ENCODE results near the gene IL18. TPM values are rescaled to one million over a fixed set of nuclear protein-coding genes. Genes with fewer than 3 reads are reported as not detected.

IL18 gene
- total and polyA plus RNA-seq, 2 experiments from 2014 or later = 0.28 to 1.7 TPM

GRCh38 chr11:112103446-112103845 lies 60.4 kb downstream of the IL18 start (continued):
- TF ChIP-seq, protein P1, sequence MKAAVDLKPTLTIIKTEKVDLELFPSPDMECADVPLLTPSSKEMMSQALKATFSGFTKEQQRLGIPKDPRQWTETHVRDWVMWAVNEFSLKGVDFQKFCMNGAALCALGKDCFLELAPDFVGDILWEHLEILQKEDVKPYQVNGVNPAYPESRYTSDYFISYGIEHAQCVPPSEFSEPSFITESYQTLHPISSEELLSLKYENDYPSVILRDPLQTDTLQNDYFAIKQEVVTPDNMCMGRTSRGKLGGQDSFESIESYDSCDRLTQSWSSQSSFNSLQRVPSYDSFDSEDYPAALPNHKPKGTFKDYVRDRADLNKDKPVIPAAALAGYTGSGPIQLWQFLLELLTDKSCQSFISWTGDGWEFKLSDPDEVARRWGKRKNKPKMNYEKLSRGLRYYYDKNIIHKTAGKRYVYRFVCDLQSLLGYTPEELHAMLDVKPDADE (IDR thresholded peaks at IDR 0.05) = no peak
- no peak for TF ChIP-seq CREB1 (CRISPR knock-in tag; IDR thresholded peaks at IDR 0.05; ENCODE audit: low read depth)
- TF ChIP-seq JUNB (IDR thresholded peaks at IDR 0.05; ENCODE audit: unreplicated experiment) = no peak
- no peak for TF ChIP-seq STAT1 (IDR thresholded peaks at IDR 0.05; ENCODE audit: unreplicated experiment)
- TF ChIP-seq EZH2phosphoT487 (IDR thresholded peaks at IDR 0.05; ENCODE audit: unreplicated experiment) = no peak
- no peak for TF ChIP-seq CTCF (conservative IDR thresholded peaks at IDR 0.05; ENCODE audit: low read depth in 2 of 2)
- TF ChIP-seq POLR2AphosphoS5 (IDR thresholded peaks at IDR 0.05; ENCODE audit: low read depth) = no peak
- TF ChIP-seq NANOG (IDR thresholded peaks at IDR 0.05; ENCODE audit: borderline replicate concordance) = no peak

GRCh38 chr11:112100462-112100861 lies 63.4 kb downstream of the IL18 start:
- no peak overlapping the region for H2AFZ ChIP-seq
- ATAC-seq = no peak

DNA sequence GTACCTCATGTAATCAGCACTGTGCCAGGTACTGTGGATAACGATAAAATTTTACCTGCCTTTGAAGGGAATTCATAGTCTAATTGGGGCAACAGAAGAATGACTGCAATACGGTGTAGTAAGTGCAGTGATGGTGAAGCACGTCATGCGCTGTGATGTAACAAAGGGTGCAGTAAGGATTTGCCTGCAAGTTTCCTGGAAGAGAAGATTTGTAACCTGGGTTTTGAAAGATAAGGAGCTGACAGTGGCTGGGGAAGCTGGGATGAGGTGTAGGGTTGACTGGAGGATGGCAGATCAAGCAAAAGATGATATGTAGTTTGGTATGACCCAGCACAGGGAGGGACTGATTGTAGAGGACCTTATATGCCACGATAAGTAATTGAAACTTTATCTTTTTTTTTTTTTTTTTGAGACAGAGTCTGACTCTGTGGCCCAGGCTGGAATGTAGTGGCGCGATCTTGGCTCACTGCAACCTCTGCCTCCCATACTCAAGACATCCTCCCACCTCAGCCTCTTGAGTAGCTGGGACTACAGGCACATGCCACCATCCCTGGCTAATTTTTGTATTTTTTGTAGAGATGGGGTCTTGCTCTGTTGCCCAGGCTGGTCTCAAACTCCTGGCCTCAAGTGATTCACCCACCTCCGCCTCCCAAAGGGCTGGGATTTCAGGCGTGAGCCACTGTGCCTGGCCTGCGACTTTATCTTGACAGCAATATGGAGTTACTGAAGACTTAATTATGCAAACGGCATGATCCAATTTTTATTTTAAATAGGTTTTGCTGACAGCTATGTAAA lies 66.0 kb downstream of the IL18 start:
- Histone ChIP-seq H3K79me2 (replicated peaks; ENCODE audit: insufficient read depth) (no peaks in the 10 kb centered on the region), H3F3A (replicated peaks; ENCODE audit: low read depth) (no peaks in the 10 kb centered on the region), H3K4me1 (ENCODE audit: insufficient read depth) (no peaks in the 10 kb centered on the region), H3K36me3 (ENCODE audit: insufficient read depth) (peaks cover 13% of the 10 kb centered on the region; the same call in 1 of the 2 replicates), H3K27me3 (ENCODE audit: insufficient read depth) (no peaks in the 10 kb centered on the region), H4K20me1 (replicated peaks; ENCODE audit: insufficient read depth) (no peaks in the 10 kb centered on the region; the same call in 1 of the 2 replicates), H3K4me2 (no peak overlapping the region), H3K27ac (ENCODE audit: low read depth) (no peak overlapping the region), H3K4me3 (no peak overlapping the region), H3K9me2 (ENCODE audit: insufficient read depth) (no peaks in the 10 kb centered on the region), H2AFZ (no peak overlapping the region)
- no peak overlapping the region for H3K27ac Mint-ChIP-seq
- H3K4me3 Mint-ChIP-seq = no peak overlapping the region
- H3K36me3 Mint-ChIP-seq (ENCODE audit: low read depth) = peaks cover 13% of the 10 kb centered on the region
- no peaks in the 10 kb centered on the region for H3K4me1 Mint-ChIP-seq
- peaks cover 2% of the 10 kb centered on the region for H3K27me3 Mint-ChIP-seq (ENCODE audit: insufficient read depth, low read depth, poor library complexity)
- H3K9me3 Mint-ChIP-seq = no peaks in the 10 kb centered on the region; the same call in 2 of the 3 replicates
- ATAC-seq (no peak), DNase-seq (ENCODE audit: low spot score) (no peak)
- no peak for TF ChIP-seq POLR2AphosphoS5 (IDR thresholded peaks at IDR 0.05; ENCODE audit: low read depth)
- TF ChIP-seq JUNB (IDR thresholded peaks at IDR 0.05; ENCODE audit: unreplicated experiment) = no peak
- TF ChIP-seq CREB1 (CRISPR knock-in tag; IDR thresholded peaks at IDR 0.05; ENCODE audit: low read depth) = no peak
- TF ChIP-seq CTCF (conservative IDR thresholded peaks at IDR 0.05; ENCODE audit: low read depth in 2 of 2) = no peak

More at GRCh38 chr11:112100462-112100861, 63.4 kb downstream of the IL18 start:
- no peak overlapping the region for H3K4me3 Mint-ChIP-seq
- TF ChIP-seq NANOG (IDR thresholded peaks at IDR 0.05; ENCODE audit: borderline replicate concordance) = no peak
- no peaks in the 10 kb centered on the region for H3K4me1 ChIP-seq (ENCODE audit: insufficient read depth)
- no peaks in the 10 kb centered on the region for H3F3A ChIP-seq (replicated peaks; ENCODE audit: low read depth)
- no peaks in the 10 kb centered on the region for H3K4me1 Mint-ChIP-seq
- H3K79me2 ChIP-seq (replicated peaks; ENCODE audit: insufficient read depth) = no peaks in the 10 kb centered on the region
- 0 out of 3 replicates have a peak, but pooled peaks cover 6% of the 10 kb centered on the region for H3K36me3 Mint-ChIP-seq (ENCODE audit: low read depth)
- H3K9me3 Mint-ChIP-seq = no peaks in the 10 kb centered on the region; the same call in 2 of the 3 replicates
- DNase-seq (ENCODE audit: low spot score) = no peak
- no peak overlapping the region for H3K27ac Mint-ChIP-seq
- no peak overlapping the region for H3K4me2 ChIP-seq
- no peaks in the 10 kb centered on the region for H3K36me3 ChIP-seq (ENCODE audit: insufficient read depth)
- H3K9me2 ChIP-seq (ENCODE audit: insufficient read depth) = no peaks in the 10 kb centered on the region
- no peaks in the 10 kb centered on the region; the same call in 1 of the 2 replicates for H4K20me1 ChIP-seq (replicated peaks; ENCODE audit: insufficient read depth)
- peaks cover 2% of the 10 kb centered on the region for H3K27me3 Mint-ChIP-seq (ENCODE audit: insufficient read depth, low read depth, poor library complexity)
- no peak overlapping the region for H3K4me3 ChIP-seq
- no peaks in the 10 kb centered on the region for H3K27me3 ChIP-seq (ENCODE audit: insufficient read depth)
- no peak overlapping the region for H3K27ac ChIP-seq (ENCODE audit: low read depth)

Data from GM23338 (cell line).